Measurements from ENCODE around the gene MGLL. TPM values are rescaled to one million over a fixed set of nuclear protein-coding genes. Genes with fewer than 3 reads are reported as not detected.

MGLL gene
- total RNA-seq, 4 donors from 2014 or later: 26.5 to 50.2 (median 43.8) TPM

DNA sequence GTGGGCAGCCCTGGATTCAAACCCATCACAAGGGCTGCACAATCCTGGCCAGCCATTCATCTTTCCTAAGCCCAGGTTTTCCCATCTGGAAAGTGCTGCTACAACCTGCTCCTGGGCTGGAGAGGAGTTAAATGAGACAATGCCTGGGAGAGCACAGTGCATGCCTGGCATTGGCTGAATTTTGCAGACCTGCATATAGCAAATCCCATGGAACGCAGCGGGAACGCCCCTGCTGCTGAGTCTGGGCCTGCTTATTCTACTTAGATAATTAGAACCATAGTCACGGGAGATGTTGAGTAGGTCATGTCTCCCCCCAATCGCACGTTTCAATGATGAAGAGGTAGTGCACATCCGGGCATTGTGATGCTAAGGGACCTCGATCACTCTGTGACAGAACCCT lies 102.9 kb downstream of the MGLL start:
- TF ChIP-seq, protein P1, sequence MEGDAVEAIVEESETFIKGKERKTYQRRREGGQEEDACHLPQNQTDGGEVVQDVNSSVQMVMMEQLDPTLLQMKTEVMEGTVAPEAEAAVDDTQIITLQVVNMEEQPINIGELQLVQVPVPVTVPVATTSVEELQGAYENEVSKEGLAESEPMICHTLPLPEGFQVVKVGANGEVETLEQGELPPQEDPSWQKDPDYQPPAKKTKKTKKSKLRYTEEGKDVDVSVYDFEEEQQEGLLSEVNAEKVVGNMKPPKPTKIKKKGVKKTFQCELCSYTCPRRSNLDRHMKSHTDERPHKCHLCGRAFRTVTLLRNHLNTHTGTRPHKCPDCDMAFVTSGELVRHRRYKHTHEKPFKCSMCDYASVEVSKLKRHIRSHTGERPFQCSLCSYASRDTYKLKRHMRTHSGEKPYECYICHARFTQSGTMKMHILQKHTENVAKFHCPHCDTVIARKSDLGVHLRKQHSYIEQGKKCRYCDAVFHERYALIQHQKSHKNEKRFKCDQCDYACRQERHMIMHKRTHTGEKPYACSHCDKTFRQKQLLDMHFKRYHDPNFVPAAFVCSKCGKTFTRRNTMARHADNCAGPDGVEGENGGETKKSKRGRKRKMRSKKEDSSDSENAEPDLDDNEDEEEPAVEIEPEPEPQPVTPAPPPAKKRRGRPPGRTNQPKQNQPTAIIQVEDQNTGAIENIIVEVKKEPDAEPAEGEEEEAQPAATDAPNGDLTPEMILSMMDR (IDR thresholded peaks at IDR 0.05 in 4 of 5, conservative IDR thresholded peaks at IDR 0.05 in 1 of 5): no peak
- TF ChIP-seq POLR2A (IDR thresholded peaks at IDR 0.05): no peak
- peaks cover 0 to 23% of the 10 kb centered on the region in 2 donors for H3K36me3 ChIP-seq
- in situ Hi-C loops (cut with MboI; ENCODE audit: low sequenced_read_pairs in 4 of 4) (no loop called here), intact Hi-C loops (cut with DNase I; ENCODE audit: low total_unique reads) (no loop called here)
- no peaks in the 10 kb centered on the region for H3K27me3 ChIP-seq
- H3K4me3 ChIP-seq: no peak overlapping the region
- DNase-seq (no peak), ATAC-seq (no peak)
- H3K27ac ChIP-seq: peak overlapping the region in 3 of 4 donors; percentile 18 to 71 (median 54)
- H3K9me3 ChIP-seq: no peaks in the 10 kb centered on the region
- peaks cover 12 to 52% of the 10 kb centered on the region in 2 donors for H3K4me1 ChIP-seq

DNA sequence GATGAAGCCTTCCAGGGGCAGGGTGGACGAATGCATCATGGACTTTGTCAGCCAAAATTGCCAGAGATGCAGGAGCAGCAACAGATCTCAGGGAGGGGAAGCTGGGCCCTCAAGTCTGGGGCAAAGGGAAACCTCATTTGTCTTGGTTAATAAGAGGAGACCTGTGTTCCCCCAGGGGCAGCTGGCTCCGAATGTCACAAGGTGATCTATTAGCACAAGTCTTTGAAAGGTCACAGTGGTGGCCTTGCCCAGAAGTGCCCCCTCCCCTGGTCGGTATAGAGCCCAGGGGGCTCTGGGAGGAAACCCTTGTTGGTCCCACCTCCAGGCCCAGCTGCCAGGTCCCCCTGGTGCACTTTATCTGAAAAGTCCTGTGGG lies 103.4 kb downstream of the MGLL start:
- DNase-seq (no peak), ATAC-seq (no peak)
- Histone ChIP-seq H3K4me3 (no peak overlapping the region), H3K27ac (peak overlapping the region in 3 of 4 donors; percentile 18 to 71 (median 54)), H3K36me3 (peaks cover 0 to 23% of the 10 kb centered on the region in 2 donors), H3K4me1 (peaks cover 12 to 56% of the 10 kb centered on the region in 2 donors), H3K9me3 (no peaks in the 10 kb centered on the region), H3K27me3 (no peaks in the 10 kb centered on the region)
- intact Hi-C loops (cut with DNase I; ENCODE audit: low total_unique reads) (no loop called here), in situ Hi-C loops (cut with MboI; ENCODE audit: low sequenced_read_pairs in 4 of 4) (no loop called here)
- TF ChIP-seq POLR2A (IDR thresholded peaks at IDR 0.05): no peak
- TF ChIP-seq, protein P1 (IDR thresholded peaks at IDR 0.05 in 4 of 5, conservative IDR thresholded peaks at IDR 0.05 in 1 of 5): no peak

DNA sequence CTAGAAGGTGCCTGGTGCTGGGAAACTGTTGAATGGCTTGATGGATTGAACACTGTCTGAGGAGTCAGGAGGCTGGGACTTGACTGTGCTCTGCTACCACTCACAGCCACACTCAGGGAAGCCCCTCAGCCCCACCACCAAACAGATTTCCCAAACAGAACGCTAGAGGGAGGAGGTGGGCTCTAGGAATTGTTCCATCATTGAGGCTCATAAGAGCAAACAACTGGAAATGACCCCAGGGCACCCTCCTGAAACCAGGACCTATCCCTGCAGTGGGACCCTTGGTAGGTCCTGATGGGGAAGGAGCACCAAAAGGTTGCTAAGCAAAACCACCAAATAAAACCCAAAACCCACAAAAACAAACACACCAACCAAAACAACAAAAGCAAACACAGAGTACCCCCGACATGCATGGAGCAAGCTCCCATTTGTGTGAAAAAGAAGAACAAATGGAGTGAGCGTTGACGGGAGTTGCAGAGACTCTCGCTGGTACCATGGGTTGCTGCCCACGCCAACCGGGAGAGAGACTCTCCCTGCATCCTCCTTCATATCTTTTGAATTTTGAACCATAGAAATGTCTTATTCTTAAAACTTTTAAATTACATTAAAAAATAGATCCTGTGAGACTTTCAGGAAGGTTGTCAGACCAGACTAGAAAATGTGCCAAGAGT lies 103.9 kb downstream of the MGLL start:
- Histone ChIP-seq H3K9me3 (no peaks in the 10 kb centered on the region), H3K4me1 (peaks cover 15 to 57% of the 10 kb centered on the region in 2 donors), H3K36me3 (peaks cover 0 to 23% of the 10 kb centered on the region in 2 donors), H3K4me3 (no peak overlapping the region), H3K27me3 (no peaks in the 10 kb centered on the region), H3K27ac (peak overlapping the region in 3 of 4 donors; percentile 29 to 71 (median 54))
- no peak for TF ChIP-seq POLR2A (IDR thresholded peaks at IDR 0.05)
- TF ChIP-seq, protein P1 (IDR thresholded peaks at IDR 0.05 in 4 of 5, conservative IDR thresholded peaks at IDR 0.05 in 1 of 5): no peak
- ATAC-seq (no peak), DNase-seq (no peak)
- intact Hi-C loops (cut with DNase I; ENCODE audit: low total_unique reads) (no loop called here), in situ Hi-C loops (cut with MboI; ENCODE audit: low sequenced_read_pairs in 4 of 4) (no loop called here)

DNA sequence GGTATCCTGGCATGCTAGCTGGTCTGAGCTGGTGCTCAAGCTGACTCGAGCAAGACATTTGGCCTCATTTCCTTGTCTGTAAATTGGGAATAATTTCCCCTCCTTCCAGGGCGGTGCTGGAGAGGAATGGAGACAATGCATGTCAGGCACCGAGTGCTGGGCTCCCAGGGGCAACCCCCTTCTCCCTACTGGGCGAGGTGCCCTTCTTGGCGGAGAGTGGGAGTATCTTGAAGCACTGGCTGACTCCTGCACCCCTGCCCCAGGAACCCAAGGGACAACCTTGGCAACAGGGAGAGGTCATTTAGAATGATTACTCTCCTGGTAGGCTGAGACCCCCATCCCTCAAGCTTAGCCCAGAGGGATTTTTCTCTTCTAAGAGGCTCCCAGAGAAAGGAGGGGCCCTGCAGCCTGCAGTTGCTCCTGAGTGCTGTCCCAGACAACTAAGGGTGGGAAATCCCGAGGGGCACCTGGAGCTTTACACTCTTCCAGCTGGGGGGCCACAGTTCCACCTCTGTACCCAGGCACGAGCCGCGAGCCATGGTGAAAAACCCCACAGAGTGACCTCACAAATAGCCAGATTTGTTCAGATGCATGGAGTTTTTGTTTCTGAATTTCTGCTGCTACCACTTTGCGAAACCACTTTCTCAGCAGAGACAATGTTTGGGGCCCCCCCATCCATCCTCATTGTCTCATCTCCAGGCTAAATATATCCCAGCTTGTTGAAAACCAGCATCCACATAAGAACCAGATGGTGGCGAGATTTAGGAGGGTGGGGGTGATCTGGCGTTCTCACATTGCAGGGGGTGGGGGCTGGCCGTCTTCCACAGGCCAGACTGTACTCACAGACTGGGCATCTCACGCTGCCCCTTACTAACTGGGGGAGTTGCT lies 104.7 kb downstream of the MGLL start:
- Histone ChIP-seq H3K4me1 (peaks cover 18 to 57% of the 10 kb centered on the region in 2 donors), H3K36me3 (peaks cover 0 to 23% of the 10 kb centered on the region in 2 donors), H3K27me3 (no peaks in the 10 kb centered on the region), H3K27ac (peak overlapping the region; percentile 5 to 71 (median 42)), H3K9me3 (no peaks in the 10 kb centered on the region), H3K4me3 (no peak overlapping the region)
- no peak for DNase-seq
- no peak for ATAC-seq
- TF ChIP-seq, protein P1 (IDR thresholded peaks at IDR 0.05 in 4 of 5, conservative IDR thresholded peaks at IDR 0.05 in 1 of 5): no peak
- TF ChIP-seq POLR2A (IDR thresholded peaks at IDR 0.05): no peak
- intact Hi-C loops (cut with DNase I; ENCODE audit: low total_unique reads) (no loop called here), in situ Hi-C loops (cut with MboI; ENCODE audit: low sequenced_read_pairs in 4 of 4) (no loop called here)

Data from gastrocnemius medialis (tissue), 4 donors.